Heart left ventricle (tissue), 16 donors: Measurements from ENCODE around the gene CDH13. TPM values are rescaled to one million over a fixed set of nuclear protein-coding genes. Genes with fewer than 3 reads are reported as not detected.

Experiments used
- ATAC-seq, 4 donors: fragments of 200-7000 bp; cut with Tn5 transposase; one replicate each; pipeline ENCODE4 v1.9.1; 2020 to 2022; ENCODE audit warnings: moderate library complexity in 4 of 4, mild to moderate bottlenecking in 3 of 4, moderate number of reproducible peaks in 1 of 4
- DNase-seq, 5 donors: peaks; one replicate each; pipeline ENCODE4 v3.0.0-alpha.2; 2020
- H3K27ac ChIP-seq, 12 donors: fragments of 200-600 bp; sonication (generic) in 4 of 12; one replicate each; pipeline versions ENCODE4 v1.5.0 to v1.8.0; 2016 to 2022; ENCODE audit warnings: mild to moderate bottlenecking in 2 of 12
- H3K27me3 ChIP-seq, 9 donors: fragments of 200-600 bp; sonication (generic) in 2 of 9; one replicate each; pipeline versions ENCODE4 v1.5.1 to v1.8.0; 2016 to 2022; ENCODE audit warnings: mild to moderate bottlenecking in 3 of 9
- H3K36me3 ChIP-seq, 9 donors: fragments of 200-600 bp; sonication (generic) in 2 of 9; one replicate each; pipeline versions ENCODE4 v1.5.0 to v1.8.0; 2018 to 2022; ENCODE audit warnings: mild to moderate bottlenecking in 2 of 9
- H3K4me1 ChIP-seq, 12 donors: fragments of 200-600 bp; sonication (generic) in 4 of 12; one replicate each; pipeline versions ENCODE4 v1.5.0 to v1.8.0; 2016 to 2022; ENCODE audit warnings: mild to moderate bottlenecking in 3 of 12
- H3K4me3 ChIP-seq, 12 donors: fragments of 200-600 bp; sonication (generic) in 4 of 12; one replicate each; pipeline versions ENCODE4 v1.5.0 to v1.8.0; 2017 to 2022; ENCODE audit warnings: mild to moderate bottlenecking in 9 of 12, moderate library complexity in 4 of 12
- H3K9me3 ChIP-seq, 12 donors: fragments of 200-600 bp; sonication (generic) in 4 of 12; one replicate each; pipeline versions ENCODE4 v1.5.0 to v1.8.0; 2016 to 2022; ENCODE audit warnings: mild to moderate bottlenecking in 1 of 12
- POLR2A ChIP-seq, 2 donors: fragments of 450-650 bp; IDR thresholded peaks; one replicate each; pipeline ENCODE4 v1.6.1; 2017; ENCODE audit warnings: antibody characterized with exemption in 2 of 2, mild to moderate bottlenecking in 2 of 2, moderate library complexity in 2 of 2
- WGBS, 4 donors: extraction: QIAGEN DNeasy Blood & Tissue Kit in 2 of 4; methylation state at CpG; one replicate each; pipeline versions ENCODE4 v1.1.5 to v1.1.7; 2013 to 2018; 5-methylcytosine and 5-hydroxymethylcytosine counted together
- intact Hi-C, 10 donors: fragments of 100-400 bp; cut with DNase I; formaldehyde crosslinking; loops; one replicate each; pipeline versions ENCODE4 v1.11.1 to v1.14.2; 2022
- polyA plus RNA-seq, 2 donors: library from polyadenylated mRNA; stranded (reverse); fragments of 200-250 nt; gene quantifications; one replicate each; pipeline ENCODE4 v1.2.3, GENCODE V29; 2013
- total RNA-seq, 9 donors: library from RNA; depleted of rRNA in 2 of 9; stranded (reverse); fragments of >200 nt in 2 of 9; fragmentation: NEBNext Ultra II Directional in 3 of 9; extraction: Animal tissue kit (Norgen Biotek cat#: 25700) in 3 of 9; gene quantifications; one replicate each; pipeline versions ENCODE4 v1.1.0 to v1.2.4, GENCODE V29; 2016 to 2023
- TF ChIP-seq, protein P1 (sequence below), 12 donors: fragments of 200-600 bp; sonication (generic) in 4 of 12; IDR thresholded peaks; one replicate each; pipeline versions ENCODE4 v1.5.0 to v1.8.0; 2018 to 2022; ENCODE audit warnings: antibody characterized with exemption in 12 of 12, mild to moderate bottlenecking in 5 of 12
- donor health status: ischemic (EF 13 %, LVEDD 7.1; RV severe dilation, severe dysfunction).
- donor health status: healthy with polysubstance abuse.
- donor health status: DM: no; HTN: yes; CAD: no.
- donor health status: DM: no; HTN: no; CAD: no.
- donor health status: ischemic (EF 25% LVEDD 6.9; RV normal size, moderate dysfunction).
- donor health status: ischemic (EF 25% LVEDD 5.7; RV mildly dilated, moderate dysfunction).
- donor health status: healthy.
- donor health status: DM: yes; HTN: yes; CAD: no.
- donor health status: ischemic (EF 35%, LVEDD 5.7; RV mildly dilated, moderate dysfunction).
- donor health status: nonischemic (EF 11% LVEDD 7.7; RV severe dilation, severe dysfunction).
- donor health status: DM: yes; HTN: yes; CAD: no.
- donor health status: PGD.
- donor health status: ischemic (EF 29% LVEDD 5.4; RV normal size, mild dysfunction).
- donor health status: nonischemic (EF 23%, LVEDD 6.1; RV moderate dilation, normal function).

CDH13 gene
- total and polyA plus RNA-seq, 11 donors: 15.0 to 172 (median 137) TPM

DNA sequence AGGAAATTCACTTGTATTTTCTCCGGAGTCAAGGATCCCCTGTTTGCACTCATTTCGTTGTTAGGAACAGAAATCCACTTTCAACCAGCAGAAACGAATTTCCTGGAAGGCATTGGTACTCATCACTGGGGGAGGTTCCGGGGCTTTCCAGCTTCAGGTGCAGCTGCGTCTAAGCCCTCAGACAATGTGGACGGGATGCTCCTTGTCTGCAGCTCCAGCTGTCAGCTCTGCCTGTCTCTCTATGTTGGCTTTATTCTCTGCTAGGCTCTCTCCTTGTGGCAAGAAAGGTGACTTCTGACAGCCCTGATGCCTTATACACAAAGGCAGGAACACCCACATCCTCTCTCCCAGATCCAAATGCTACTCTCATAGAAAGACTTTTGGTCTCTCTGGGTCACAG is 997.1 kb downstream of the CDH13 start:
- H3K36me3 ChIP-seq: no peaks in the 10 kb centered on the region
- ATAC-seq: no peak
- H3K27me3 ChIP-seq: no peaks in the 10 kb centered on the region
- H3K4me3 ChIP-seq: no peak overlapping the region
- no peak for TF ChIP-seq POLR2A (IDR thresholded peaks at IDR 0.05)
- 82 to 87% (median 84%) methylated on average over 6 of the region's 6 CpGs for WGBS, 4 donors
- no peaks in the 10 kb centered on the region for H3K9me3 ChIP-seq
- H3K4me1 ChIP-seq: no peaks in the 10 kb centered on the region
- no peak overlapping the region for H3K27ac ChIP-seq
- no peak for DNase-seq
- intact Hi-C loops: no loop called here

DNA sequence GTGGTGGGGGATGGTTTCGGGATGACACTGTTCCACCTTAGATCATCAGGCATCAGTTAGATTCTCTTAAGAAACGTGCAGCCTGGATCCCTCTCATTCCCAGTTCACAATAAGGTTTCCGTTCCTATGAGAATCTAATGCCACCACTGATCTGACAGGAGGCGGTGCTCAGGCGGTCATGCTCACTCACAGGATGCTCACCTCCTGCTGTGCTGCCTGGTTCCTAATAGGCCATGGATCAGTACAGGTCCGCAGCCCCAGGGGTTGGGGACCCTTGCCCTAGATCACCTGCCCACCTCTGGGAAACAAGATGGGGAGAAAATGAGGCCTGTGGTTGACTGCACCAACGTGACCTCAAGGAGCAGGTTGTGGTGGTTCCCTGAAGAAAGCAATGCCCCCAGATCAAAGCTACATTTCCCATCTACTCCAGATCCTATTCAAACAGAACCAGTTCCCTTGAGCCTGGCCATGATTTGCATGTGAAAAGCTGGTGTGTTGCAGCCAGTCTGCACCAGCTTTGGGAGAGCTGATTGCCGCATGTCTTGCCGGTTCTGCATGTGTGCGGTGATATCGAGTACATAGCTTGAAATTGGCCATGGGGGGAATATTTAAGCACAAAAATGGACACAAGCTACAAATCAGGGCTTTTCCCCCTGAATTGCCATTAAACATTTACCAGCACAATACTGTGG is 997.8 kb downstream of the CDH13 start:
- no peak for DNase-seq
- no peak for ATAC-seq
- Histone ChIP-seq H3K27me3 (no peaks in the 10 kb centered on the region), H3K9me3 (no peaks in the 10 kb centered on the region), H3K4me1 (no peaks in the 10 kb centered on the region), H3K27ac (no peak overlapping the region), H3K4me3 (no peak overlapping the region), H3K36me3 (no peaks in the 10 kb centered on the region)
- TF ChIP-seq, protein P1, sequence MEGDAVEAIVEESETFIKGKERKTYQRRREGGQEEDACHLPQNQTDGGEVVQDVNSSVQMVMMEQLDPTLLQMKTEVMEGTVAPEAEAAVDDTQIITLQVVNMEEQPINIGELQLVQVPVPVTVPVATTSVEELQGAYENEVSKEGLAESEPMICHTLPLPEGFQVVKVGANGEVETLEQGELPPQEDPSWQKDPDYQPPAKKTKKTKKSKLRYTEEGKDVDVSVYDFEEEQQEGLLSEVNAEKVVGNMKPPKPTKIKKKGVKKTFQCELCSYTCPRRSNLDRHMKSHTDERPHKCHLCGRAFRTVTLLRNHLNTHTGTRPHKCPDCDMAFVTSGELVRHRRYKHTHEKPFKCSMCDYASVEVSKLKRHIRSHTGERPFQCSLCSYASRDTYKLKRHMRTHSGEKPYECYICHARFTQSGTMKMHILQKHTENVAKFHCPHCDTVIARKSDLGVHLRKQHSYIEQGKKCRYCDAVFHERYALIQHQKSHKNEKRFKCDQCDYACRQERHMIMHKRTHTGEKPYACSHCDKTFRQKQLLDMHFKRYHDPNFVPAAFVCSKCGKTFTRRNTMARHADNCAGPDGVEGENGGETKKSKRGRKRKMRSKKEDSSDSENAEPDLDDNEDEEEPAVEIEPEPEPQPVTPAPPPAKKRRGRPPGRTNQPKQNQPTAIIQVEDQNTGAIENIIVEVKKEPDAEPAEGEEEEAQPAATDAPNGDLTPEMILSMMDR (IDR thresholded peaks at IDR 0.05): no peak
- intact Hi-C loops: no loop called here
- WGBS, 4 donors: 89 to 93% (median 91%) methylated on average over 10 to 11 of the region's 11 CpGs

DNA sequence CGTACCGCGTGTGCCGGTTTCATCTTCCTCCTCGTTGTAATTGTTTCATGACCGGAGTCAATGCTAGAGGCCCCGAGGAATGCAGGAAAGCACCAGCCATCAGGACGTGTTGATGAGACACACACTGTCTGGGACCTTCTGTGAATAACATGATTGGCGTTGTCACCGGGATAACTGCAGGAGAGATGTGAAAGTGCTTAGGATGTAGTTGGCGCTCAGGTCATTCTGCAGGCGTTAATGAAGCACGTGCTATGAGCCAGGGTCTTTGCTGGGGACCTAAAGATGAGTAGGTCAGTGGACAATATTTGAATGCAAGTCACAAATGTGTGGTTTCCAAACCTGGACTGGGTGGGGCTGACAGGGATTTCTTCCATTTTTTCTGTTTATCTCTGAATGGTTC is 999.4 kb downstream of the CDH13 start:
- Histone ChIP-seq H3K27me3 (no peaks in the 10 kb centered on the region), H3K9me3 (no peaks in the 10 kb centered on the region), H3K4me1 (no peaks in the 10 kb centered on the region), H3K36me3 (no peaks in the 10 kb centered on the region), H3K4me3 (no peak overlapping the region), H3K27ac (no peak overlapping the region)
- TF ChIP-seq, protein P1 (IDR thresholded peaks at IDR 0.05): no peak
- no peak for TF ChIP-seq POLR2A (IDR thresholded peaks at IDR 0.05)
- ATAC-seq (no peak), DNase-seq (no peak)
- 92 to 96% (median 95%) methylated on average over 13 of the region's 13 CpGs for WGBS, 4 donors
- intact Hi-C loops: no loop called here

DNA sequence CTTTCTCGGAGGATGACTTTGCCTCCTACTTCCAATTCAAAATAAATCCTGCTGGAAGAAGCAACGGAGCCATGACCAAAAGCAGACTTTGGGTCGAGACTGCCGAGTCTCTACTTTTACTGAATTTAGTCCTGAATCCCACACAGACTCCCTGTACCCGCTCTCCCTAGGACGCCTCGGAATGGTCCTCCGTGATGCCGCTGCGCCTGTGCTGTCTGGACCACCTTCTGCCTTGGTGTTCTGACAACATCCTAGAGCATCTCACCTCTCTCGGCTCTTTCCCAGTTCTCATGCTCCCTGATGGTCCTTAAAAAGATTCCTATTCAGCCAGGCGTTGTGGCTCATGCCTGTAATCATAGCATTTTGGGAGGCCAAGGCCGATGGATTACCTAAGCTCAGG is 999.9 kb downstream of the CDH13 start:
- ATAC-seq: no peak
- H3K27me3 ChIP-seq: no peaks in the 10 kb centered on the region
- no peak overlapping the region for H3K27ac ChIP-seq
- no peaks in the 10 kb centered on the region for H3K9me3 ChIP-seq
- H3K4me1 ChIP-seq: no peaks in the 10 kb centered on the region
- no peak for DNase-seq
- intact Hi-C loops: no loop called here
- TF ChIP-seq, protein P1 (IDR thresholded peaks at IDR 0.05): no peak
- TF ChIP-seq POLR2A (IDR thresholded peaks at IDR 0.05): no peak
- no peaks in the 10 kb centered on the region for H3K36me3 ChIP-seq
- H3K4me3 ChIP-seq: no peak overlapping the region
- WGBS, 4 donors: 95 to 97% (median 96%) methylated on average over 13 of the region's 13 CpGs

DNA sequence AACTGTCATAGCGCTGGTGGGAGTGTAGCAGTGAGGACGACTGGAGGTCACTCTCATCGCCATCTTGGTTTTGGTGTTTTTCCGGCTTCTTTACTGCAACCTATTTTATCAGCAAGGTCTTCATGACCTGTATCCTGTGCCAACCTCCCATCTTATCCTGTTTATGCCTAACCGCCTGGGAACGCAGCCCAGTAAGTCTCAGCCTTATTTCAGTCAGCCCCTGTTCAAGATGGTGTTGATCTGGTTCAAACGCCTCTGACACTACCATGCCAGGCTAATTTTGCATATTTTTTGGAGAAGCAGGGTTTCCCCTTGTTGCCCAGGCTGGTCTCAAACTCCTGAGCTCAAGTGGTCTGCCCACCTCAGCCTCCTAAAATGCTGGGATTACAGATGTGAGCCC is 1001.2 kb downstream of the CDH13 start:
- 60 to 83% (median 68%) methylated on average over 7 of the region's 7 CpGs for WGBS, 4 donors
- intact Hi-C loops: no loop called here

More for the DNA sequence above, 1001.2 kb downstream of the CDH13 start:
- no peak overlapping the region for H3K4me3 ChIP-seq
- DNase-seq: no peak
- H3K27me3 ChIP-seq: no peaks in the 10 kb centered on the region
- no peak for TF ChIP-seq POLR2A (IDR thresholded peaks at IDR 0.05)
- TF ChIP-seq, protein P1 (IDR thresholded peaks at IDR 0.05): no peak
- no peaks in the 10 kb centered on the region for H3K4me1 ChIP-seq
- no peak for ATAC-seq
- H3K27ac ChIP-seq: no peak overlapping the region
- no peaks in the 10 kb centered on the region for H3K36me3 ChIP-seq
- no peaks in the 10 kb centered on the region for H3K9me3 ChIP-seq
